SK-N-SH (cell line): Measurements from ENCODE around the gene GDPD3. TPM values are rescaled to one million over a fixed set of nuclear protein-coding genes. Genes with fewer than 3 reads are reported as not detected.

Experiments
- CTCF ChIA-PET: fragments of 300-600, 350-600 bp; formaldehyde crosslinking; extraction: SDS; loops from one replicate; lab custom pipeline; 2021; lab: Yijun Ruan, JAX
- POLR2A ChIA-PET: fragments of 350-600 bp; sonication (Branson Sonifier 250); formaldehyde crosslinking; extraction: SDS; loops from one replicate; lab custom pipeline; 2020; ENCODE audit warnings: antibody characterized with exemption, inconsistent platforms; lab: Yijun Ruan, JAX
- DNase-seq: peaks from one replicate; pipeline ENCODE4 v3.0.0; 2012
- H2AFZ ChIP-seq: fragments of 200-600 bp; sonication (generic); 2 replicates; pipeline ENCODE4 v1.8.1; 2016; ENCODE audit warnings: antibody characterized with exemption, mild to moderate bottlenecking, low read depth
- H3F3A ChIP-seq: fragments of 200-600 bp; sonication (generic); replicated peaks from 2 replicates; pipeline ENCODE3; 2016; ENCODE audit warnings: antibody characterized with exemption, mild to moderate bottlenecking; ENCODE audit not compliant: insufficient read depth
- H3K27ac ChIP-seq, 2 experiments: fragments of 200-500 bp in 1 of 2; fragments of 200-600 bp in 1 of 2; sonication (Bioruptor generic) in 1 of 2; sonication (generic), shearing (Covaris generic) in 1 of 2; 2 replicates each; pipeline versions ENCODE4 v1.5.1 to v1.6.1; 2014 to 2016; ENCODE audit warnings: low read depth in 2 of 2, inconsistent platforms in 1 of 2, low read length in 1 of 2, mild to moderate bottlenecking in 1 of 2, mixed read lengths in 1 of 2
- H3K27me3 ChIP-seq: fragments of 200-600 bp; sonication (generic), shearing (Covaris generic); 2 replicates; pipeline ENCODE4 v1.6.1; 2016; ENCODE audit warnings: mixed run types; ENCODE audit not compliant: insufficient read depth
- H3K36me3 ChIP-seq, 2 experiments: fragments of 200-500 bp in 1 of 2; fragments of 200-600 bp in 1 of 2; sonication (Bioruptor generic) in 1 of 2; sonication (generic) in 1 of 2; replicated peaks in 1 of 2; 2 replicates each; pipeline versions ENCODE3 to v1.5.1; 2014 to 2016; ENCODE audit warnings: low read length in 1 of 2, mild to moderate bottlenecking in 1 of 2; ENCODE audit not compliant: insufficient read depth in 2 of 2, control insufficient read depth in 1 of 2
- H3K4me1 ChIP-seq, 2 experiments: fragments of 200-500 bp in 1 of 2; fragments of 200-600 bp in 1 of 2; sonication (Bioruptor generic) in 1 of 2; sonication (generic), shearing (Covaris generic) in 1 of 2; 2 replicates each; pipeline versions ENCODE4 v1.5.1 to v1.6.1; 2014 to 2016; ENCODE audit warnings: low read depth in 1 of 2, low read length in 1 of 2, mixed run types in 1 of 2; ENCODE audit not compliant: insufficient read depth in 2 of 2, control insufficient read depth in 1 of 2
- H3K4me2 ChIP-seq: fragments of 200-600 bp; sonication (generic), shearing (Covaris generic); 2 replicates; pipeline ENCODE4 v1.6.1; 2017; ENCODE audit warnings: mixed run types
- H3K4me3 ChIP-seq, 2 experiments: fragments of 200-500 bp in 1 of 2; fragments of 200-600 bp in 1 of 2; sonication (Bioruptor generic) in 1 of 2; sonication (generic), shearing (Covaris generic) in 1 of 2; 2 replicates each; pipeline versions ENCODE4 v1.5.1 to v1.8.1; 2014 to 2016; ENCODE audit warnings: low read depth in 2 of 2, inconsistent platforms in 1 of 2, low read length in 1 of 2, mild to moderate bottlenecking in 1 of 2, mixed read lengths in 1 of 2, moderate library complexity in 1 of 2
- H3K79me2 ChIP-seq: fragments of 200-600 bp; sonication (generic); 2 replicates; pipeline ENCODE4 v1.8.1; 2017; ENCODE audit warnings: mild to moderate bottlenecking; ENCODE audit not compliant: insufficient read depth
- H3K9ac ChIP-seq: fragments of 200-600 bp; sonication (generic); 2 replicates; pipeline ENCODE4 v1.6.1; 2017; ENCODE audit warnings: mixed run types
- H3K9me2 ChIP-seq: fragments of 200-600 bp; sonication (generic); 2 replicates; pipeline ENCODE4 v1.6.1; 2017; ENCODE audit warnings: mixed run types
- H3K9me3 ChIP-seq: fragments of 200-600 bp; sonication (generic); 2 replicates; pipeline ENCODE4 v1.6.1; 2017; ENCODE audit warnings: mixed run types, mild to moderate bottlenecking, moderate library complexity
- H4K20me1 ChIP-seq: fragments of 200-600 bp; sonication (generic); 2 replicates; pipeline ENCODE4 v1.6.1; 2017; ENCODE audit warnings: mild to moderate bottlenecking, mixed run types; ENCODE audit not compliant: insufficient read depth
- CHD2 ChIP-seq: fragments of 150-350 bp; IDR thresholded peaks from 2 replicates; pipeline ENCODE4 v1.6.1; 2018; ENCODE audit warnings: low read length; ENCODE audit not compliant: partially characterized antibody
- FOSL2 ChIP-seq: IDR thresholded peaks from 2 replicates; pipeline ENCODE4 v1.4.0; 2012; ENCODE audit warnings: low read depth, mild to moderate bottlenecking, moderate library complexity, borderline replicate concordance
- IRF3 ChIP-seq: fragments of 150-350 bp; IDR thresholded peaks from 2 replicates; pipeline ENCODE4 v1.6.1; 2016; ENCODE audit warnings: mild to moderate bottlenecking, low read depth, low read length
- MEF2A ChIP-seq: IDR thresholded peaks from 2 replicates; pipeline ENCODE4 v1.4.0; 2012; ENCODE audit warnings: low read depth, borderline replicate concordance
- PBX3 ChIP-seq: IDR thresholded peaks from 2 replicates; pipeline ENCODE4; 2012
- REST ChIP-seq: IDR thresholded peaks from 2 replicates; pipeline ENCODE4 v1.6.1; 2012; ENCODE audit warnings: mild to moderate bottlenecking, low read depth, low read length, moderate library complexity
- SIN3A ChIP-seq: IDR thresholded peaks from 2 replicates; pipeline ENCODE4 v1.6.1; 2012; ENCODE audit warnings: low read depth, mild to moderate bottlenecking, low read length, moderate library complexity, borderline replicate concordance
- SMC3 ChIP-seq: IDR thresholded peaks from 2 replicates; pipeline ENCODE4 v1.6.1; 2012; ENCODE audit warnings: low read depth, low read length, improper control_type of control experiment
- TEAD4 ChIP-seq: IDR thresholded peaks from 2 replicates; pipeline ENCODE4 v1.4.0; 2012; ENCODE audit warnings: mild to moderate bottlenecking, borderline replicate concordance; ENCODE audit not compliant: insufficient read depth
- USF1 ChIP-seq: IDR thresholded peaks from 2 replicates; pipeline ENCODE4 v1.4.0; 2012; ENCODE audit warnings: low read depth, borderline replicate concordance
- YY1 ChIP-seq: IDR thresholded peaks from 2 replicates; pipeline ENCODE4 v1.4.0; 2012; ENCODE audit warnings: low read depth, mild to moderate bottlenecking
- WGBS: methylation state at CpG from one replicate; pipeline ENCODE4 v1.1.6; 2017; ENCODE audit warnings: low lambda C conversion rate; 5-methylcytosine and 5-hydroxymethylcytosine counted together
- polyA plus RNA-seq, 3 experiments: library from polyadenylated mRNA; depleted of rRNA; stranded (reverse); fragments of >200 nt; gene quantifications; 2 replicates each; pipeline ENCODE4 v1.2.3, GENCODE V29; 2012
- TF ChIP-seq, protein P1 (sequence below): fragments of 200-600 bp; sonication (generic); IDR thresholded peaks from 2 replicates; pipeline ENCODE4 v1.6.1; 2017; ENCODE audit warnings: antibody characterized with exemption, mild to moderate bottlenecking, moderate library complexity
- TF ChIP-seq, protein P2 (sequence below): IDR thresholded peaks from 2 replicates; pipeline ENCODE4 v1.4.0; 2012; ENCODE audit warnings: low read depth
- TF ChIP-seq, protein P3 (sequence below): fragments of 150-350 bp; IDR thresholded peaks from 2 replicates; pipeline ENCODE4 v1.6.1; 2017; ENCODE audit warnings: antibody characterized with exemption, low read length, low read depth, borderline replicate concordance

Gene GDPD3
- polyA plus RNA-seq, 1 of the 3 experiments (the other 2 are of a cell fraction) = 2.3 TPM

DNA sequence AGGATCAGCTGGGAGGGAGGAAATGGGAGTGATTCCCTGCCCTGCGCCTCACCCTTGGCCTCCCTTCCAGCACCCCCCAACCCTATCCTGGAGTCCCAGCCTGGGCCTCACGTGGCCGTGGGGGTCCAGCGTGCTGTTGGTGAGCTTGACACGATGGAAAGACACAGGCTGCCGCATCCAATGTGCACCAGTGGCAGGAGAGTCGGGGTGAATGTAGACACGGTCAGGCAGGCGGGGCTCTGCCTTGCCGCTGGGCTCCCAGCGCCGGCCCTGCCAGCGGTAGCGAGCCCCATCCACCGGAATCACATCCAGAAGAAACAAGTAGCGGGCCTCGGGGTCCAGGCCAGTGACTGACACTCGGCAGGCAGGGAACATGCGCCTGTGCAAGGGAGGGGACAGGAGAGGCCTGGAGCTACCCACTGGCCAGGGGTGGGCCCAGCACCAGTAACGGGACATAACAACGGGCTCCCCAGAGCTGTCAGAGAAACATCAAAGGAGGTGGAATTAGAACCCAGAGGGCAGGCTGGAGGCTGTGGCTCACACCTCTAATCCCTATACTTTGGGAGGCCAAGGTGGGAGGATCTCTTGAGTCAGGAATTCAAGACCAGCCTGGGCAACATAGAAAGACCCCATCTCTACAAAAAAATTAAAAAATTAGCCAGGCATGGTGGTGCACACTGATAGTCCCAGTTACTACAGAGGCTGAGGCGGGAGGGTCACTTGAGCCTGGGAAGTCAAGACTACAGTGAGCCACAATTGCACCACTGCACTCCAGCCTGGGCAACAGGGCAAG, 24.3 kb downstream of the GDPD3 start:
- Histone ChIP-seq H3K4me3 (no peak overlapping the region), H3K9me3 (no peaks in the 10 kb centered on the region), H4K20me1 (no peaks in the 10 kb centered on the region), H3K4me2 (no peak overlapping the region), H2AFZ (no peak overlapping the region), H3K9me2 (no peaks in the 10 kb centered on the region), H3K9ac (no peak overlapping the region), H3K36me3 (peaks cover 5 to 14% of the 10 kb centered on the region in 2 experiments), H3K4me1 (peaks cover 5 to 23% of the 10 kb centered on the region in 2 experiments; a peak in 2 of 4 replicates), H3K27me3 (no peaks in the 10 kb centered on the region), H3F3A (peaks cover 39% of the 10 kb centered on the region), H3K79me2 (no peaks in the 10 kb centered on the region), H3K27ac (no peak overlapping the region; a peak in 1 of 4 replicates)
- WGBS = 92% methylated on average over 17 of the region's 22 CpGs
- ChIA-PET POLR2A (interaction anchor here (1.0 to 6.9 kb wide), 2 partner anchors 12 to 24 kb away, joined by 3 to 57 read pairs; partner anchors contain the start of gene ALDOA), CTCF (interaction anchor here (0.7 to 5.5 kb wide), 3 partner anchors 23 to 47 kb away, joined by 3 to 49 read pairs (median 4); partner anchors contain the start of gene GDPD3)
- no peak for DNase-seq
- TF ChIP-seq, protein P1, sequence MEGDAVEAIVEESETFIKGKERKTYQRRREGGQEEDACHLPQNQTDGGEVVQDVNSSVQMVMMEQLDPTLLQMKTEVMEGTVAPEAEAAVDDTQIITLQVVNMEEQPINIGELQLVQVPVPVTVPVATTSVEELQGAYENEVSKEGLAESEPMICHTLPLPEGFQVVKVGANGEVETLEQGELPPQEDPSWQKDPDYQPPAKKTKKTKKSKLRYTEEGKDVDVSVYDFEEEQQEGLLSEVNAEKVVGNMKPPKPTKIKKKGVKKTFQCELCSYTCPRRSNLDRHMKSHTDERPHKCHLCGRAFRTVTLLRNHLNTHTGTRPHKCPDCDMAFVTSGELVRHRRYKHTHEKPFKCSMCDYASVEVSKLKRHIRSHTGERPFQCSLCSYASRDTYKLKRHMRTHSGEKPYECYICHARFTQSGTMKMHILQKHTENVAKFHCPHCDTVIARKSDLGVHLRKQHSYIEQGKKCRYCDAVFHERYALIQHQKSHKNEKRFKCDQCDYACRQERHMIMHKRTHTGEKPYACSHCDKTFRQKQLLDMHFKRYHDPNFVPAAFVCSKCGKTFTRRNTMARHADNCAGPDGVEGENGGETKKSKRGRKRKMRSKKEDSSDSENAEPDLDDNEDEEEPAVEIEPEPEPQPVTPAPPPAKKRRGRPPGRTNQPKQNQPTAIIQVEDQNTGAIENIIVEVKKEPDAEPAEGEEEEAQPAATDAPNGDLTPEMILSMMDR = no peak
- TF ChIP-seq PBX3 = no peak
- no peak for TF ChIP-seq IRF3
- TF ChIP-seq, protein P2, sequence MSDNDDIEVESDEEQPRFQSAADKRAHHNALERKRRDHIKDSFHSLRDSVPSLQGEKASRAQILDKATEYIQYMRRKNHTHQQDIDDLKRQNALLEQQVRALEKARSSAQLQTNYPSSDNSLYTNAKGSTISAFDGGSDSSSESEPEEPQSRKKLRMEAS = no peak
- TF ChIP-seq, protein P3, sequence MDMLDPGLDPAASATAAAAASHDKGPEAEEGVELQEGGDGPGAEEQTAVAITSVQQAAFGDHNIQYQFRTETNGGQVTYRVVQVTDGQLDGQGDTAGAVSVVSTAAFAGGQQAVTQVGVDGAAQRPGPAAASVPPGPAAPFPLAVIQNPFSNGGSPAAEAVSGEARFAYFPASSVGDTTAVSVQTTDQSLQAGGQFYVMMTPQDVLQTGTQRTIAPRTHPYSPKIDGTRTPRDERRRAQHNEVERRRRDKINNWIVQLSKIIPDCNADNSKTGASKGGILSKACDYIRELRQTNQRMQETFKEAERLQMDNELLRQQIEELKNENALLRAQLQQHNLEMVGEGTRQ = no peak
- TF ChIP-seq REST = no peak
- TF ChIP-seq MEF2A = no peak
- TF ChIP-seq USF1 = no peak
- no peak for TF ChIP-seq SIN3A
- TF ChIP-seq YY1 = no peak
- no peak for TF ChIP-seq FOSL2
- no peak for TF ChIP-seq SMC3
- no peak for TF ChIP-seq CHD2
- no peak for TF ChIP-seq TEAD4
